SU-DHL-6 (cell line): ENCODE measurements around the gene QPRT.
"Not testable (repeated sequence)": the region's sequence is repeated elsewhere in the genome, so short reads cannot be mapped to it uniquely, and the experiment has no call there.

ENCODE experiments used
- CTCF ChIP-seq: fragments of 200-600 bp; sonication (generic); IDR thresholded peaks from one replicate; pipeline ENCODE4 v1.5.1; 2017; ENCODE audit warnings: antibody characterized with exemption, mild to moderate bottlenecking, low read length, moderate library complexity; ENCODE audit not compliant: insufficient read depth, poor library complexity, severe bottlenecking
- EZH2phosphoT487 ChIP-seq: fragments of 200-600 bp; sonication (generic), shearing (Covaris generic); conservative IDR thresholded peaks from 2 replicates; pipeline ENCODE4 v1.6.1; 2018; ENCODE audit warnings: mild to moderate bottlenecking, antibody characterized with exemption, low read length, moderate library complexity, mixed read lengths

- TF ChIP-seq CTCF, EZH2phosphoT487: not testable (repeated sequence)
Measured at GRCh38 chr16:29695675-29696074, 16.7 kb downstream of the QPRT start.
